AML-193 (cell line): Measurements from ENCODE around the gene PGAP6.
A peak's percentile ranks its signal among the peaks of the same experiment; 100 is the strongest.
"Not testable (repeated sequence)": the region's sequence is repeated elsewhere in the genome, so short reads cannot be mapped to it uniquely, and the experiment has no call there.

Experiments
- DNase-seq, 2 experiments: peaks; one replicate each; lab custom pipeline; 2025; lab: John Stamatoyannopoulos, UW

The PGAP6 gene

DNA sequence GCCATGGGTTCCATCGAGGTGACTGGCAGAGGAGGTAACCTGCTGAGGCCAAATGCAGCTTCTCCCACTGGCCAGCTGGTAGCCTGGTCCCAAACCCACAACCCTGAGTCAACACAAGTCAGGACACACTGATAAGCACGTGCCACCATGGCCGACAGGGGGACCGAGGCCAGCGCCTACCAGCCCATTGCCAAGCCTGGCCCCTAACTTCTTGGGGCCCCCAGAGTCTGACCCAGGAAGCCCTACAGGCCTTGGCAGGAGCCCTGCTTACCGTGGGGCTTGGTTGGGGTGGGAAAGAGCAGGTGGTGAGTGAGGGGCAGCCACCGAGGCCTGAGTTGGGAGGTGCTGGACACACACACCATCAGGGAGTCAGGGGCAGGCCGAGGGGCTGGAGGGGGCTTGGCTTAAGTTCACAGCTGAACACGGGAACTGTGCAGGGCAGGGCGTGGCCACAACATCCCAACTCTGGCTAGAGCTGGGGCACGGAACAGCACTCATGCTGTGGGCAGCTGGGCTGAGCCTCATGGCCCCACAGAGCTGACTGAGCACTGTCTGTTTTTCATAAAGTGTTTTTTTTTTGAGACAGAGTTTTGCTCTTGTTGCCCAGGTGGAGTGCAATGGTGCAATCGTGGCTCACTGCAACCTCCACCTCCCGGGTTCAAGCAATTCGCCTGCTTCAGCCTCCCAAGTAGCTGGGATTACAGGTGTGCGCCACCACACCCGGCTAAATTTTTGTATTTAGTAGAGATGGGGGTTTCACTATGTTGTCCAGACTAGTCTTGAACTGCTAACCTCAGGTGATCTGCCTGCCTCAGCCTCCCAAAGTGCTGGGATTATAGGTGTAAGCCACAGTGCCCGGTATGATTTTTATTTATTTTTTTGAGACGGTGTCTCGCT, 16.9 kb downstream of the PGAP6 start:
- DNase-seq: no peak

DNA sequence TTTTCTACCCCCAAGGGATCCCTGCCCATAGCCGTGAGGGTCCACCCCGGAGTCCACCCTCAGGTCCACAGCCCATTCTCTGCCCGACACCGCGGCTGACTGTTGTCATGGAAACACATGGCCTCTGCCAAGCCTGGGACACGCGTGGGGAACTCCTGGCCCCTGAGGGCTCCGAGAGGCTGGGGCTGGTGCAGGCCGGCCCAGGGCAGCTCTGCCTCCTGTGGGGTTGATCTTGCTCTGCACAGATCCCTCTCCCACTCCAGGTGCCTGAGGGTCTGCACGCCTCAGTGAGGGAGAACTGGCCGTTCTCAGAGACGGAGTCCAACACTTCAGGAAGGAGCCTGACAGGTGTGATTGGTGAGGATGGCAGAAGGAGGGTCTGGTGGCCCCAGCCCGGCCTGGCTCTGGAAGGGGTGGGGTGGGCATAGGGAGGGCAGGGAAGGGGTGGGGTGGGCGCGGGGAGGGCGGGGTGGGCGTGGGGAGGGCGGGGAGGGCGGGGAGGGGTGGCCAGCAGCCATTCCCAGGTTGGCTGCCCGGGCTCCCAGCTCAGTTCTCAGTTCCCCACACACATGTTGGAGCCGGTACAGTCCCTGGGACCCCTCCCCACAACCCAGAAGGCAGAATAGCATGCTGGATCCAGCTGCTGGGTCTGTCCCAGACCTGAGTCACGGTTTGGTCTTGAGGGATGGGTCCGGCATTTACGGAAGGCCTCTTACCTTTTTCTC, 17.9 kb downstream of the PGAP6 start:
- no peak for DNase-seq

DNA sequence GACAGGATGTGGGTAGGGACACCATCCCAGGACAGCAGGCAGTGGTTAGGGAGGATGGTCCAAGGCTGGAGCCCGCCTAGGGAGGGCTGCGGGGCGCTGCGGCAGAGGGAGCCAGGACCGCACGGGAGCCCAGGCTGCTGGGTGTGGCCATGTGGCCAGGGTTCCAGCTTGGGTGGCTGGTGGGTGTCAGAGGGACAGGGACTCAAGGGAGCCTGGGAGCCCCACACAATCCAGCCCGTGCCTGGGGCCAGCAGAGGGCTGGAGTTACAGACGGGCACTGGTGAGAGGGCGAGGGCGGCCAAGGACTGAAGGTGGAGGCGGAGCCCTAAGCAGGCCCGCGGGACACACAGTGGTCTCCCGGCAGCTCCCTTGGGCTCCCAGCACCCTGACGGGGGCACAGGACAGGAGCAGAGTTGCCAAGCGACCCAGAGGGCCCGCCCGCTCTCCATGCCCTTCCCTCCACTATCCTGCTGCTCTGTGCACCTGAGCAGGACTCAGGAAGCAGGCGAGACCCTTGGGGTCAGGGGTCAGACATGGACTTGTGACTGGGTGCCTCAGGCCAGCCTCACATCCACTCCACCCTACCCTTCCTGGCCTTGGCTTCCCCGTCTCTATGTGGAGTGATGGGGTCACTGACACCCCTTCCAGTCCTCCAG, 18.5 kb downstream of the PGAP6 start:
- DNase-seq: no peak

DNA sequence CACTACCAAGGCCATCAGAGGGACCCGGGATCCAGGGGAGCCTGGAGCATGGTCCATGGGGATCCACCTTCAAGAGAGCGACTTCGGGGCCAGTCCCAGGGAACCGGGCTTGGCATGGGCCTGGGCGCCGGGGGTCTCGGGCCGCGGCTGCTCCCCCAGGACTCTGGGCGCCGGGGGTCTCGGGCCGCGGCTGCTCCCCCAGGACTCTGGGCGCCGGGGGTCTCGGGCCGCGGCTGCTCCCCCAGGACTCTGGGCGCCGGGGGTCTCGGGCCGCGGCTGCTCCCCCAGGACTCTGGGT, 19.1 kb downstream of the PGAP6 start:
- not testable (repeated sequence) for DNase-seq

DNA sequence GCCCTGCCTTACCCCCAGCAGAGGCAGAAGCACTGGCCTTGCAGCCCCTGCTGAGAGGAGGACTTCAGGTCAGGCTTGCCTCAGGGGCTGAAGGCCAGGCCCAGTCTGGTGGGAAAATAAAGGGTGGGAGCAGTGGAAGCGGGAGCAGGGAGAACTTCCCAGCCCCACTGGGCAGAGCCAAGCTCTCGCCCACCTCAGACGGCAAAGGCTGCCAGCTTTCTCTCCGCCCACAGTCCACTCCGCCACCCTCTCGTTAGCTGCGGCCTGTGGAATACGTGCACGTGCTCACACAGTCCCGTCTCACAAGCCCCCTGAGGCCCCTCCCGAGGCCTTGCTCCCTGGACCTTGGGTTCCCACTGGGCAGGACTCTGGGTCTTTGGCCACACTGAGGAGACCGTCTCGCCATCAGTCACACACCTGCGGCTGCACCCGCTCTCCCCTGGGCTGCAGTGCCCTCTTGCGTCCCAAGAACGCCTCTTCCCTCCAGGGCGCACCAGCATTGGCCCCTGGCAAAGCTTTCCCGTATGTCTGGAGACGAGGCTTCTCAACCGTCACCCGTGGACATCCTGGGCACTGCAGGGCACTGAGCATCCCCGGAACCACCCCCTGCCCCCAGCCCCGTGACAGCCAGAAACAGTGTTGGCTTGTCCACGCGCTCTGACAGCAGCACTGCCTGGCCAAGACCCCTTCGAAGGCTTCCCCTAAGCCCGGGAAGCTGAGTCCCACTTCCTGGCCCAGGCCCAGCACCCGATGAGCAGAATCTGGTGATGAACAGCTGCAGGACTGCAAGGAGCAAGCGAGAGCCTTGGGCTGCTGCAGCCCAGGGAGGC, 19.7 kb downstream of the PGAP6 start:
- DNase-seq: peak; percentile 59 to 63

DNA sequence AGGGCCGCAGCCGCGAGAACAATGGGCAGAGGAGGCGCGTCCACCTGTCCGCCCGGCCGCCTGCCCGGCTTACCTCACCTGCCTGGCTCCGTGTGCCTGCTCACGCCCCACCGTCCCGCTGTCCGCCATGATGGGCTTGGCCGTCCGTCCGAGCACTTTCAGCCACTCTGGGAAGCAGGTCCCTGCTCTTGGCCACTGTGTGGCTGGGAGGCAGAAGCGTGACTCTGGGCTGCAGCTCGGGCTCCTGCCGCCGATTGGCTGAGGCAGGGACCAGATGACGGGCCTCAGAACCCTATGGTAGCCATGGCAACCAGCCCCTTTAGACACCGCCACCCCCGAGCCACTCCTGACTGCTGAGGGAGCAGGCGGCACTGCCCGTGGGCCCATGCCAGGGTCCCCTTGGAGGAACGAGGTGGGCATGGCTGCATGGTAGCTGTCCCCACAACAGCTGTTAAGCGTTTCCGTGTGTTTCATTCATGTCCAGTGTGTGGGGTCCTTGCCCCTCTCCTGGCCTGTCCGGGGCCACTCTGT, 20.4 kb downstream of the PGAP6 start:
- no peak for DNase-seq

DNA sequence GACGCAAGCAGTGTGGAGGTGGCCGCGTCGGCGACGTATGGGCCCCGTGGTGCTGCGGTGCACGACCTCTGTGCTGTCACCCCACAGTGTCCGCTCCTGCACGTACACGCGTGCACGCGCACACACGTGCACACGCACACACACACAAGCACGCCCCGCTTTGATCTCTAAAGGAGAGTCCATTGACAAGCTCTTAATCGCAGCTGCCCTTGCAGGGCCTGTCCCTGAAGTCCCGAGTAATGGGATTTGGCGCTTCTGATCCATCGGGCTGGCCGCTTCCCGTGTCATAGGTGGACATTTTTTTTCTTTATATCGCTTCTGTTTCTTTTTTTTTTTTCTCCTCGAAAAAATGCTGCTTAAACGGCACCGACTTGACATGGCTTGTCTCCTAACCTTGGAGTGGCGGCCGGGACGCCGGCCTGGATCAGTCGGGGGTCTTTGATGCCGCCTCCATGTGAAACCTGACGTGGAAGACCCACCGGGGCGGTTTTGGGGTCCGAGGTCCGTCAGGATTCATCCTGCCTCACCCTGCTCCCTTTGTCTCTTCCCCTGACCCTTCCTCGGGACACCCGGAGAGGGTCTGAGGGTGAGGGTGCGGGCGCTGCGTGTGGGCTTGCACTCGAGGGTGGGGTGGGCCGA, 21.0 kb downstream of the PGAP6 start:
- no peak for DNase-seq

DNA sequence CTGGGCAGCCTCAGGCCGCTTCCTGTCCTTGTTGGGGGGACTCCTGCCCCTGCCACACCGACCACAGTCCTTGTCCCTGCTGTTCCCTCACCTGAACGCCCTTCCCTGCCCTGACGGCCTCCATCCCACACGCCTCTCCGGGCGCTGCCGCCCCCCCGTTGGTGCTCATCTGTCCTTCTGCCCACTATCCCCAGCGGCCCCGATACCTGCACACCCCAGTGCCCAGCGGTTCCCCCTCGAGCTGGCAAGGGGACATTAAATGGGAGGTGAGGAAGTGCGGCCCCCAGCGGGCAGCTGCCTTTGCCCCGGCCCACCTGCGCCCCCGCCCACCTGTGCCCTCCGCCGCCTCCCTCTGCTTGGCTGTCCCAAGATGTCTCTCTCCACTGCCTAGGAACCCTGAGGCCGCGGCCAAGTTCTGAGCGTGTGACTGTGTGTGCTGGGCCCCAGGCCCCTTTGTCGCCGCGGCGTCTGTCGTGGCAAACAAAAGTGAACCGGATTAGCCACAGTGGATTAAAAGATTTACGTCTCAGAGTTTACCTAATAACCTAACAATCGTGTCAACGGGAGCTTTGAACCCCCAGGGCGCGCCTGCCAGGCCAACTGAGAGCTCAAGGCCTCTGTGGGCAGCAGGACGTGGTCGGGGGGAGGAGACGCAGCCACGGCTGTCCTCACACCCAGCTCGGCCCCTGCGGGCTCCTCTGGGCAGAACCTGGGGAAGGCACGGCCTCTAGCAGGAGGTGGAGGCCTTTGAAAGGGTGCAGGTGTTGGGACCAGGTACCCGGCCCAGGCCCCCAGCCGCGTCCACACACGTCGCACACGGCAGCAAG, 21.7 kb downstream of the PGAP6 start:
- no peak for DNase-seq

DNA sequence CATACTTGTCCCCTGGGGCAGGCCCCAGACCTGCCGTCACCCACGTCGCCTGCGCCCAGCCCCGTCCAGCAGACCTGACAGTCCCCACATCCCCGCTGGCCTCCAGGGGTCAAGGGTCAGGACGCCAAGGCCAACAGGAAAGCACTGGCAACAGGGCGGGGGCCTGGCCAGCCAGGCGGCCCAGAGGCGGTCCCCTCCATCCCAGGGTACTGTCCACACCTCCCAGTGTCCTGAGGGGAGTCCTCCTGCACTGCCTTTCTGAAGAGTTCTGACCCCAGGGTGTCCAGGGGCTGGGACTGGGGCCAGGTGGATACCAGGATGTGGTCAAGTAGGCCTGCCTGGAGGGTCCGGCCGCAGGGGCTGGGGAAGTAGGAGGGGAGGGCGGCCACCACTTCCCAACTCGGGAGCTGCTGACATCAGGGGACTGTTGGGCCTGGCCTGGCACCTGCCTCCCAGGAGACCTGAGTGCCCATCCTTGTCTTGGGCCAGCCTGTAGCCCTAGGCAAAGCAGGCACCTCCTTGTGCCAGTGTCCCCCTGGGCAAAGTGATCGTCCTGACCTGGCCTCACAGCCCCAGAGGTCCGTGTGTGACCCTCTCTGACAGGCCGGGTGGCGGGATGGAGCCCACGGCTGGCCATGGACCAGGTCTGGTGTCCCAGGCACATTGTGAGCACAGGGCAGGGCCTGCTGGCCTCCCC, 22.6 kb downstream of the PGAP6 start:
- DNase-seq: no peak

DNA sequence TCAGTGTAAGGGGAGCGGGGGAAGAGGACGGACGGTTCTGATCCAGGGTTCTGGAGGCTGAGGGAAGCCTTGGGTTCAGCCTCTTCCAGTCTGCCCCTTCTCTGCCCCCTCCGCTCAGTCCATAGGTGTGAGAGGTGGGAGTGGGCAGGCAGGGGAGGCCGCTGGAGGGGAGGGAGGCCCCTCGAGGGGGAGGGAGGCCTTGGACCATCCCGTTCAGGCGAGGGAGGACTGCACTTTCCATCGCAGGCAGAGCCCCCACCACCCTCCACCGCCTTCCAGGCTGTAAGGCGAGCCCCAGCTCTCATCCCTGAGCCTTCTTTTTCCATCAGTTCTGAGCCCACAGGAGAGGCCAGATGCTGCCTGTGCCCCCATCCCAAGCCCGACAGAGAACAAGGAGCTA, 25.0 kb downstream of the PGAP6 start:
- no peak for DNase-seq

DNA sequence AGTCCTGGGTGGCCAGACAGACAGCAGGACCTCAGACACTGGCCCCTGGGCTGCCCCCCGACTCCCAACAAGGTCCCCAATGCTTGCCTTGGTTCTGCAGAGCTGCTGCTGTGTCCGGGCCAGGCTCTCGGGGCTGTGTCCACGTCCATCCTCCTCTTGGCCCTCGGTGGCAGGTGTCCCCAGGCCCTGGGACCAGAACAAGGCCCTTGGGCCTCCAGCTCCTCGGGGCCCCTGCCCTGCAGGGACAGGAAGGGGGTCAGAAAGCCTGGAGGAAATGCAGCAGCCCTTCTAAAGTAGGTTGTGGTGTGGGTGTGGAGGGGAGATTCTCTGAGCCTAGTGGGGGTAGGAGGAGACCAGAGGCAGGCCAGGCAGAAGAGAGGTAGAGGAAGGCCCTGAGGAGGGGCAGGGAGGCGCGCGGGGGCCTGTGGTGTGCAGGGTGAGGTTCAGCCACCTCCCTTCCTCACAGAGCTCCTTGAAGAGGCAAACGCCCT, 26.8 kb downstream of the PGAP6 start:
- DNase-seq: no peak

DNA sequence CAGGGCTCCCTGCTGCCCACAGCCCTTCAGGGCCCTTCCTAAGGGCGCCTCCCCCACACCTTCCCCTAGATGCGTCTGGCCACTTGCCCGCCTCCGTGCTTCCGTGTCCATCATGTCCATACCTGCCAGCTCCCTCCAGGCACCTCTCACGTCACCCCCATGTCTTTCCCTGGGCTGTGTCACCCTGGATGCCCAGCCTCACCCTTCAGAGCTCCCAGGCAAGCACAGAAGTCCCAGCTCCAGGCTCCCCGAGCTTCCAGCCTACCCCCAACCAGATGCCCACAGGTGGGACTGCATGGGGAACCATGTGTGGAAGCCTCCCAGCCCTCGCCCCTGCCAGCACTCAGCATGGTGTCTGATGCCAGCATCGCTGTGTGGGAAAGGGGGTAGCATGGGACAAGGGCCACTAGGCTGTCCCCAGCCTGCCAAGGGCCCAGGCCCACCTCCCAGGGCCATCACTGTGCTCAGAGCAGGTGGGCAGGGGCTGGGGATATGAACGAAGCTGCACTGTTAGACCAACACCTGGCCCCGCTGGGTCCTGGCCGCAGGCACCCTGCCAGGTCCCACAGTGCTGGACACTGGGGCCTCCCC, 27.4 kb downstream of the PGAP6 start:
- DNase-seq: no peak

DNA sequence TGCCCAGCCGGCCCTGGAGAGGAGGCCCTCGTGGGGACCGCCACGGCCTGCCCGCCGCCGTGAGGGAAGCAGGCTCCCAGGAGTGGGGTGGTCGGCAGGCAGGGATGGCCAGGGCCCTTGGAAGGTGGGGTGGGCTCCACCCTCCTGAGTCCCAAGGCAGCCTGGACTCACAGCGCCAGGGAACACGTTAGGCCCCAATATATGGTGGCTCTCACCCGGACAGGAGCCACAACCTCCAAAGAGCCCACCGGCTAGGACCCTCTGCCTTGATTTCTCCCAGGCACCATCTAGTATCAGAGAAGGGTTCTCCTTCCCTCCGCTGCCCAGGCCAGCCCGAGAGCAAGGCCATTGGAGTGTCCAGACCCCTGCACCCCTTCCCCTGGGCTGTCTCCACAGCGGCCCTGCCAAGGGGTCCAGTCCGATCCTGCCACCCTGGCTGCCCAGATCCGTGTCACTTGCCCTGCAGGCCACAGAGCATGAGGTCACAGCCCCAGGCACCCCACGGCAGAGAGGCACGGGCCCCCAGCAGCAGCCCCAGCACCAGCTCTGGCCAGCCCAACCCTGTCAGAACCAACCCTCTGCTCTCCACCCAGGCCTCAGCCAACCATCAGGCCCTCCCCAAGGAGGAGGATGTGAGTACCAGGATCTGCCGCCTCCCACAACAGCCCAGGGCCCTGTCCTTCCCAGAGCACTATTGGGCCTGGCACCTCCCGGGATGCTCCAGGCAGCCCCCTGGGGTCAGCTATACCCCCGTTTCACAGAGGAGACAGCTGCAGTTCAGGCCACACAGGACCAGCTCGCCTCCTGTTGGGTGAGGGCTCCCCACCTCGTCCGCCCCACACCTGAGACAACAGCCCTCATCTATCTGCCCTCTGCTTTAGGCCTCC, 28.1 kb downstream of the PGAP6 start:
- DNase-seq: no peak

DNA sequence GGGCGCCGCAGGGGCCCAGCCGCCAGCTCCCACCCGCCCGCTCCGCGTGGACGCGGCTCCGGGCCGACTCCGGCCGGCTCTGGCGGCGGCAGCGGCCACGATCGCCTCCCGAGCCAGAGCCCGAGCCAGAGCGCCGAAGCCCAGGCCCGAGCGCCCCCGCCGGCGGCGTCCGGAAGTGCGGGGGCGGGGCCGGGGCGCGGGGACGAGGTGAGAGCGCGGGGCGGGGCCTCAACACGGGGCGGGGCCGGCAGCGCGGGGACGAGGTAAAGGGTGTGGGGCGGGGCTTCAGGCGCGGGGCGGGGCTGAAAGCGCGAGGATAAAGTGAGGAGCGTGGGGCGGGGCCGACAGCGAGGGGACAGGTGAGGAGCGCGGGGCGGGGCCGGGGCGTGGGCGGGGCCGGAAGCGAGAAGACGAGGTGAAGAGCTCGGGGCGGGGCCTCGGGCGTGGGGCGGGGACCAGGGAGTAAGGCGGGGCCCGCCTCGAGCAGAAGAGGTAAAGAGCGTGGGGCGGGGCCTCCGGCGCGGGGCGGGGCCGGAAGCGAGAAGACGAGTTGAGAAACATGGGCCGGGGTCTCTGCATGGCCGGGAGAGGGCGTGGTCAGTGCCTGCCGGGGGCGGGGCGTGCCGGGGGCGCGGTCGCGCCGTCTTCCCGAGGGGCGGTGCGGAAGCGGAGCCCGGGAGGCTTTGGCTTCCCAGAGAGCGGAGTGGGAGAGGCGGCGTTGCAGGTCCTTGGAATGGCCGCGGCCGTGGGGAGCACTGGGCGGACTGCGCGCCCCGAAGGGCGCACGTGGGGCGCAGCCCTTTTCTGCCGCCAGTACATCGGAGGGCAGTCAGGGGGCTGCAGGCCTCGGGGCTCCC, 29.0 kb downstream of the PGAP6 start, which contains the start of gene AXIN1:
Gene AXIN1, minus strand, starts transcription at position 177 of the 857 bp plus-strand sequence. CDS start 5,698 bp downstream, outside the sequence.
- peak; percentile 69 to 73 for DNase-seq

DNA sequence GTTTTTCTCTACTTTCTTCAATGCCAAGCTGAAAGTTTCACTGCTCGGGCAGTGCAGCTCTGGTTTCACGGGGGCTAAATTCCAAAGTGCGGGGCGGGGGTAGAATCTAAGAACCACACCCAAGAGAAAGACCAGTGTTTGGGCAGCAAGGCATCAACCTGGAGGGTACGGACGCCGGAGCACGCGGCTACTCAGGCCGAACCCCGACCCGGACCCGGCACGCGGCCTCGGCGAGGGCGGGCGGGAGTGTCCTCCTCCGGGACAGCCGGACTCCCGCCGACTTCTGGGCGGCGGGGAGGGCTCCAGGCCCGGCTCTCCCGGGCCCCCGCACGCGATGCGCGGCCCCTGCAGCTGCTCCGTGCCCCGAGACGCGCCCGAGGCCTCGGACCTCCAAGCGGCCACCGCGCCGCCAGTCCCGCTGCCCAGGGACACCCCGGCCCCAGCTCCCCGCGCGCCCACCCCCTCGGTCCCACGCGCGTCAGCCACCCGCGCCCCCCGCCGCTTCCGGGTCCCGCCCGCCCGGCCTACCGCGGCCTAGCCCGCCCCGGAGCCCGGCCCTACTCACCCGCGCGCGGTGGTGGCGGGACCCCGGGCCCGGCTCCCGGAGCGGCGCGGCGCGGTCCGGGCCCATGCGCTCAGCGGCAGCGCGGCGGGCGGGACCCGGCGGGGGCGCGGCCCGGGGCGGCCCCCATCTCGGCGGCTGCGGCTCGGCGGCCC, 29.8 kb downstream of the PGAP6 start:
- DNase-seq: no peak

DNA sequence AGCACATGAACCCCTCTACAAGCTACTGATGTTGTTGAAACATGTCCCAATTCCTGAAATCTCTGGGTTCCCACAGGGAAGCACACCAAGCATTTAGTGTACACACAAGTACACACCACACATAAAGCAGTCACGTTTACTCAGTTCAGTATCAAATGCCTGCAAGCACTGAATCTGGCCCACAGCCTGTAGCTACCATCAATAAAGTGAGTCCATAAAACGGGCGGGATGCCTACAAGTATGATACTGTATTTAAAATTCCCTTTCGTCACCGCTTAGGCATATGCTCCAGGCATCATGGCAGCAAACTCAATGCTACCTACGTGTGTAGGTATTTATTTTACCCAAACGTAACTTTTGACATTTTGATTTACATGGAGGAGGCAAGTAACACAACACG, 31.6 kb downstream of the PGAP6 start:
- DNase-seq: no peak
